ENCODE results near the gene BRPF1. TPM values are rescaled to one million over a fixed set of nuclear protein-coding genes. Genes with fewer than 3 reads are reported as not detected.

Gene BRPF1
- total RNA-seq, 2 donors from 2014 or later, result 16.4 to 21.0 TPM

DNA sequence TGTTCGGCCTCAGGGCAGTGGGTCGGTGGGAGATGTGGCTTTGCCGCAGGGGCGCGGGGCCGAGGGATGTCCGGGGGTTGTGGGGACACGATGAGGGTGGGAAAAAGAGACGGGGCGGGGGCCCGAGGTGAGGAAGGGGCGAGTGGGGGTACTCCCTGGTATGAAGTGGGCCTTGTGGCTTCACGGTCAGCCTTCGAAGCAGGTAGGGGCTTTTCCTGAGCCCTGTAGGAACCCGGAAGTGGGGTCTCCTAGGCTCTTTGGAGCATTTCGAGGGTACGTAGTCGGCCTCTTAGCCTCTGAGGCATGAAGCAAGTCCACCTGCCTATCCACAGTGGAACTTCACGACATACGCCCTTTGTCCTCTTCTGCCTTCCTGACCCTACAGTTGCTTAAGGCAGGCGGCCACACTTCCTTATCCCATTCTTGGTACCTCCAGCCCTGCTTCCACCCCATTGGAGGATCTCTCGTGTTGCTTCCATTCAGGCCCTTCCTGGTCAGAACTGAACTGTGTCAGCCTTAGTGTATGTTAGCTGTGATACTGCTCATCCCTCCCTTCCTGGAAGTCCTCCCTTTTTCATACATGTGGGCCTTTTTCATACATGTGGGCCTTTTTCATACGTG lies 61.7 kb downstream of the BRPF1 start:
- H3K36me3 ChIP-seq, result peaks cover 27% of the 10 kb centered on the region
- H3K27me3 ChIP-seq (replicated peaks; ENCODE audit: insufficient read depth), result no peaks in the 10 kb centered on the region
- TF ChIP-seq, protein P1, sequence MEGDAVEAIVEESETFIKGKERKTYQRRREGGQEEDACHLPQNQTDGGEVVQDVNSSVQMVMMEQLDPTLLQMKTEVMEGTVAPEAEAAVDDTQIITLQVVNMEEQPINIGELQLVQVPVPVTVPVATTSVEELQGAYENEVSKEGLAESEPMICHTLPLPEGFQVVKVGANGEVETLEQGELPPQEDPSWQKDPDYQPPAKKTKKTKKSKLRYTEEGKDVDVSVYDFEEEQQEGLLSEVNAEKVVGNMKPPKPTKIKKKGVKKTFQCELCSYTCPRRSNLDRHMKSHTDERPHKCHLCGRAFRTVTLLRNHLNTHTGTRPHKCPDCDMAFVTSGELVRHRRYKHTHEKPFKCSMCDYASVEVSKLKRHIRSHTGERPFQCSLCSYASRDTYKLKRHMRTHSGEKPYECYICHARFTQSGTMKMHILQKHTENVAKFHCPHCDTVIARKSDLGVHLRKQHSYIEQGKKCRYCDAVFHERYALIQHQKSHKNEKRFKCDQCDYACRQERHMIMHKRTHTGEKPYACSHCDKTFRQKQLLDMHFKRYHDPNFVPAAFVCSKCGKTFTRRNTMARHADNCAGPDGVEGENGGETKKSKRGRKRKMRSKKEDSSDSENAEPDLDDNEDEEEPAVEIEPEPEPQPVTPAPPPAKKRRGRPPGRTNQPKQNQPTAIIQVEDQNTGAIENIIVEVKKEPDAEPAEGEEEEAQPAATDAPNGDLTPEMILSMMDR (IDR thresholded peaks at IDR 0.05), result no peak
- H3K27ac ChIP-seq, result peak overlapping the region; percentile 99
- H3K4me3 ChIP-seq, result peak overlapping the region; percentile 99
- ATAC-seq (ENCODE audit: insufficient number of reproducible peaks, low FRiP score, low read depth) (peak; percentile 33), DNase-seq (ENCODE audit: low spot score) (no peak)
- peaks cover 17 to 40% of the 10 kb centered on the region in 2 donors for H3K4me1 ChIP-seq (ENCODE audit: control insufficient read depth in 1 of 2, low read depth in 2 of 2)
- H3K9me3 ChIP-seq, result no peaks in the 10 kb centered on the region

DNA sequence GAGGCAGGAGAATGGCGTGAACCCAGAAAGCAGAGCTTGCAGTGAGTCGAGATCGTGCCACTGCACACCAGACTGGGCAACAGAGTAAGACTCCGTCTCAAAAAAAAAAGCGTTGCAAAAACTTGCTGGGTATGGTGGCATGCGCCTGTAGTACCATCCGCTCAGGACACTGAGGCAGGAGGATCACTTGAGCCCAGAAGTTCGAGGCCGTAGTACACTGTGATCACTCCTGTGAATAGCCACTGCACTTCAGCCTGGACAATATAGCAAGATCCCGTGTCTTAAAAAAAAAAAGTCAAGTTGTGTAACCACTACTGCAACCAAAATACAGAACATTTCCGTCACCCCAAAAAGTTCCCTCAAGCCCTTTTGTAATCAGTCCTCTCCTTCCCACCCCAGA lies 62.9 kb downstream of the BRPF1 start:
- Histone ChIP-seq H3K36me3 (peaks cover 27% of the 10 kb centered on the region), H3K27ac (no peak overlapping the region), H3K4me3 (peak overlapping the region; percentile 99), H3K27me3 (replicated peaks; ENCODE audit: insufficient read depth) (no peaks in the 10 kb centered on the region), H3K9me3 (no peaks in the 10 kb centered on the region), H3K4me1 (ENCODE audit: control insufficient read depth in 1 of 2, low read depth in 2 of 2) (peaks cover 17 to 40% of the 10 kb centered on the region in 2 donors)
- TF ChIP-seq, protein P1 (IDR thresholded peaks at IDR 0.05), result no peak
- DNase-seq (ENCODE audit: low spot score) (no peak), ATAC-seq (ENCODE audit: insufficient number of reproducible peaks, low FRiP score, low read depth) (no peak)

GRCh38 chr3:9795207-9795606 lies 63.7 kb downstream of the BRPF1 start:
- Histone ChIP-seq H3K27me3 (replicated peaks; ENCODE audit: insufficient read depth) (no peaks in the 10 kb centered on the region), H3K36me3 (peaks cover 31% of the 10 kb centered on the region), H3K27ac (no peak overlapping the region), H3K9me3 (no peaks in the 10 kb centered on the region), H3K4me3 (no peak overlapping the region), H3K4me1 (ENCODE audit: control insufficient read depth in 1 of 2, low read depth in 2 of 2) (peaks cover 17 to 40% of the 10 kb centered on the region in 2 donors)
- ATAC-seq (ENCODE audit: insufficient number of reproducible peaks, low FRiP score, low read depth) (no peak), DNase-seq (ENCODE audit: low spot score) (no peak)
- TF ChIP-seq, protein P1 (IDR thresholded peaks at IDR 0.05), result no peak

GRCh38 chr3:9797196-9797945 lies 65.8 kb downstream of the BRPF1 start:
- no peaks in the 10 kb centered on the region for H3K9me3 ChIP-seq
- TF ChIP-seq, protein P1 (IDR thresholded peaks at IDR 0.05), result no peak
- H3K36me3 ChIP-seq, result peaks cover 45% of the 10 kb centered on the region
- no peaks in the 10 kb centered on the region for H3K27me3 ChIP-seq (replicated peaks; ENCODE audit: insufficient read depth)
- DNase-seq (ENCODE audit: low spot score), result no peak
- H3K27ac ChIP-seq, result no peak overlapping the region
- ATAC-seq (ENCODE audit: insufficient number of reproducible peaks, low FRiP score, low read depth), result no peak
- peaks cover 6 to 24% of the 10 kb centered on the region in 2 donors for H3K4me1 ChIP-seq (ENCODE audit: control insufficient read depth in 1 of 2, low read depth in 2 of 2)
- H3K4me3 ChIP-seq, result no peak overlapping the region

Other genes starting within 250 kb of the BRPF1 start
- gene LHFPL4, start 177.9 kb upstream of the BRPF1 start, total RNA-seq, result not detected
- 10 to 100 TPM; 26.8 to 32.8 TPM for gene MTMR14, start 82.2 kb upstream of the BRPF1 start, total RNA-seq
- gene CPNE9, start 27.9 kb upstream of the BRPF1 start, total RNA-seq, result not detected
- gene OGG1, start 18.2 kb downstream of the BRPF1 start, total RNA-seq, result 10 to 100 TPM; 23.0 to 26.3 TPM
- 10 to 100 TPM; 50.9 to 69.7 TPM for gene CAMK1, start 38.2 kb downstream of the BRPF1 start, total RNA-seq
- gene TADA3, start 60.7 kb downstream of the BRPF1 start, total RNA-seq, result 10 to 100 TPM; 61.7 to 73.6 TPM
- 100 to 1,000 TPM; 196 to 204 TPM for gene ARPC4, start 61.3 kb downstream of the BRPF1 start, total RNA-seq
- gene TTLL3, start 78.5 kb downstream of the BRPF1 start, total RNA-seq, result 10 to 100 TPM; 77.0 to 91.9 TPM
- 10 to 100 TPM; 24.5 to 41.3 TPM for gene RPUSD3, start 112.3 kb downstream of the BRPF1 start, total RNA-seq
- gene CIDEC, start 148.5 kb downstream of the BRPF1 start, total RNA-seq, result 1 to 10 TPM; 2.0 to 2.6 TPM
- gene JAGN1, start 158.9 kb downstream of the BRPF1 start, total RNA-seq, result 10 to 100 TPM; 21.5 to 38.6 TPM
- 10 to 100 TPM in 1 of 2 donors, 1 to 10 TPM in 1; 5.7 to 11.9 TPM for gene IL17RE, start 171.1 kb downstream of the BRPF1 start, total RNA-seq
- gene IL17RC, start 185.4 kb downstream of the BRPF1 start, total RNA-seq, result 10 to 100 TPM; 52.2 to 59.4 TPM
- 10 to 100 TPM; 37.2 to 37.4 TPM for gene CRELD1, start 202.1 kb downstream of the BRPF1 start, total RNA-seq
- gene PRRT3, start 220.7 kb downstream of the BRPF1 start, total RNA-seq, result 1 to 10 TPM; 3.3 to 5.8 TPM

Data from thoracic aorta (tissue), 2 donors.